ENCODE data around the gene PRM3.

DNA sequence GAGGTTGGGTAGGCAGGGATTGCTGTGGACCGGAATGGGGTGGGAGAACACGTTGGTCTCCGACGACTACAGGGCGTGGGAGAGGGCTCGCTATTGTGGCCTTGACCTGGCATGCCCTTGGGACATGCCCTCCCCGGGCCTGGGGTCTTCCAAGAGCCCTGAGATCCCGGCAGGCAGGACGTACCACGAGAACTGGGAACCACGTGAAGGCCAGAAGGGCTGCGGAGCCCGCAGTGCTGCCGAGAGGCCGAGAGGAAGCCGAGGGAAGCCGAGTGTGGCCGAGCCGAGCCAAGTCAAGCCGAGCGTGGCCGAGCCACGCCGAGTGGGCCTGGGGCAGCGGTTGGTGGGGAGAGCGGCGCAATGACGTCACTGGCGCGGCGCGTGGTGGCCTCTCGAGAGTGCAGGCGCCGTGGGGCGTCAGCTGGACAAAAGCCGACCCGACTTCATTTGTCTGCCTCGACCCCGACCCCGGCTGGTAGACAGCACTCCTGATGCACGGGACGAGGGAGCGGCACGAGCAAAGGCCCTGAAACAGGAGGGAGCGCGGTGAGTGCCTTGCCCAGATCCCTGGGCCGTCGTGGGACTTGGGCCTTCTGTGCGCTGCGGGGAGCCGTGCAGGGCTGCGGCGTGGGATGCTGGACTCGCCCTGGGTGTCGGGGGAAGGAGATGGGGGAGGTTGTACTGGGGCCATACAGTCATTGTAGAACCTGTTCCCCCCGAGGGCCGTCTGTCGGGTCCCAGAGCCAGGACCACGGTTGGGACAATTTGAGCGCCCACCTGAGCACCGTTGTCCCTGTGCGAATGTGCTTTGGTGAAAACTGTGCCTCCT, 24.0 kb downstream of the PRM3 start:
- TF ChIP-seq EZH2 (IDR thresholded peaks at IDR 0.05; ENCODE audit: insufficient read depth, poor library complexity, severe bottlenecking) (no peak), EZH2phosphoT487 (IDR thresholded peaks at IDR 0.05; ENCODE audit: insufficient read depth, low read depth) (no peak)

Data from GM23248 (cell line).